ENCODE data around the gene TRPT1. TPM values are rescaled to one million over a fixed set of nuclear protein-coding genes. Genes with fewer than 3 reads are reported as not detected.

The TRPT1 gene
- total RNA-seq, 2 experiments from 2014 or later, result 45.0 to 47.8 TPM

DNA sequence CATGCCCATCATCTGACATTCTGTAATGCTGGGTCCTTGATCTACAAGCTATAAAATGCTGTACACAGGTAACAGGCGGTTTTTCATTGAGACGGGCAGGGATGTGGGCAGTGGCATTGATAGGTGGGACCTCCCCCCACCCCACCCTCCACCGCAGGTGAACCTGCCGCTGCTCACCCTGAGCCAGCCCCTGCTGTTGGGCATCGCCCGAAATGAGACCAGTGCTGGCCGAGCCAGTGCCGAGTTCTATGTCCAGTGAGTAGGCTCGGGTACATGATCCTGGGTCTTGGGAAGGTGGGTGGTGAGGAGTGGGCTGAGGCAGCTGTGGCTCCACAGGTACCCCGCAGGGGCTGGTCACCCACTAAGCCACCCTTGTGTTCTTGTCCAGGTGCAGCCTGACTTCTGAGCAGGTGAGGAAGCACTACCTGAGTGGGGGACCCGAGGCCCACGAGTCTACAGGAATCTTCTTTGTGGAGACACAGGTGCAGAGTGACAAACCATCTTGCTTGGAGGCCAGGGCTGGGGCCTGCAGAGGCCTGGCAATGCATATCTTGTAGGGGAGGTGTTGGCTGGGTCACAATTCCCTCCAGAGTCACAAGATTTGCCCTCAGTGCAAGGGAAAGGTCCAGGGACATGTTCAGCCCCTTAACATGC is 3.2 kb upstream of the TRPT1 start:
- H3K36me3 Mint-ChIP-seq, result peaks cover 3% of the 10 kb centered on the region
- POLR2A ChIA-PET, result interaction anchor here (0.6 to 26.2 kb wide), 7 partner anchors 9 to 43 kb away, joined by 3 to 419 read pairs (median 4); partner anchors contain the start of genes FERMT3, FKBP2, PPP1R14B and STIP1
- H3K27ac Mint-ChIP-seq, result peak overlapping the region; percentile 96
- H3K27me3 Mint-ChIP-seq, result no peaks in the 10 kb centered on the region
- DNase-seq (no peak), ATAC-seq (ENCODE audit: low read depth) (no peak)
- peak overlapping the region; percentile 93 for H3K4me3 Mint-ChIP-seq
- no peaks in the 10 kb centered on the region for H3K9me3 Mint-ChIP-seq
- H3K4me1 Mint-ChIP-seq, result peaks cover 41% of the 10 kb centered on the region

DNA sequence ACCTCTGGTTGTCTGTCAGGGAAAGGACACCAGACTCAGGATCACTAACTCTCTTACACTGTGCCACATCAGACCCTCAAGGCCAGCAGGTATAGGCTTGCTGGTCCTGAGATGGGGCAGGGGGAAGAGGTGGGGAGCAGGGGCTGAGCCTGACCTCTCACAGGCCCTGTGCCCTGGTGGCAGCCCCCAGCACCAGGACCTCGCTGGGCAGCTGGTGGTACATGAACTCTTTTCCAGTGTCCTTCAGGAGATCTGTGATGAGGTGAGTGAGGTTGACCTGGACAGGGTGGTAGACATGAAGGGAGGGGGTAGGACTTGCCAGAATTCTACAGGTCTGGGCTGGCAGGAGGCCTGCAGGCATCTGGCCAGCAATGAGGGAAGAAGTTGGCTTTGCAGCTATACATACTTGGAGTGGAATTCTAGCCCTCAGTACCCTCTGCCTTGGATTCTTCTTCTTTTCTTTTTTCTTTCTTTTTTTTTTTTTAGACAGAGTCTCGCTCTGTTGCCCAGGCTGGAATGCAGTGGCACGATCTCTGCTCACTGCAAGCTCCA is 1.5 kb upstream of the TRPT1 start:
- ATAC-seq (ENCODE audit: low read depth), result no peak
- Mint-ChIP-seq H3K27ac (peak overlapping the region; percentile 88), H3K36me3 (peaks cover 3% of the 10 kb centered on the region), H3K4me1 (peaks cover 32% of the 10 kb centered on the region), H3K27me3 (no peaks in the 10 kb centered on the region), H3K9me3 (no peaks in the 10 kb centered on the region), H3K4me3 (peak overlapping the region; percentile 92)
- POLR2A ChIA-PET, result interaction anchor here (1.1 to 26.2 kb wide), 8 partner anchors 8 to 42 kb away, joined by 3 to 419 read pairs (median 20); partner anchors contain the start of genes FERMT3, FKBP2, PPP1R14B and STIP1
- no peak for DNase-seq

DNA sequence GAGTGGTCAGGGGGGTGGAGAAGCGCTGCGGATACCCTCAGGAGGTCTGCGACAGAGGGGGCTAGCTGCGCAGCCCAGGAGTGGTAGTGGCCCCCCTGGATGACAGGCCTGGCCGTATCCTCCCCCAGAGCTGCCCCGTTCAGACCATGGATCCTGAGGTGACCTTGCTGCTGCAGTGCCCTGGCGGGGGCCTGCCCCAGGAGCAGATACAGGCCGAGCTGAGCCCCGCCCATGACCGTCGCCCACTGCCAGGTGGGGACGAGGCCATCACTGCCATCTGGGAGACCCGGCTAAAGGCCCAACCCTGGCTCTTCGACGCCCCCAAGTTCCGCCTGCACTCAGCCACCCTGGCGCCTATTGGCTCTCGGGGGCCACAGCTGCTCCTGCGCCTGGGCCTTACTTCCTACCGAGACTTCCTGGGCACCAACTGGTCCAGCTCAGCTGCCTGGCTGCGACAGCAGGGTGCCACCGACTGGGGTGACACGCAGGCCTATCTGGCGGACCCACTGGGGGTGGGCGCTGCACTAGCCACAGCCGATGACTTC is 593 bp upstream of the TRPT1 start:
- H3K36me3 Mint-ChIP-seq, result peaks cover 3% of the 10 kb centered on the region
- peak; percentile 51 for ATAC-seq (ENCODE audit: low read depth)
- no peaks in the 10 kb centered on the region for H3K27me3 Mint-ChIP-seq
- peak overlapping the region; percentile 92 for H3K4me3 Mint-ChIP-seq
- peaks cover 26% of the 10 kb centered on the region for H3K4me1 Mint-ChIP-seq
- DNase-seq, result peak; percentile 77
- H3K9me3 Mint-ChIP-seq, result no peaks in the 10 kb centered on the region
- POLR2A ChIA-PET, result interaction anchor here (0.9 to 26.2 kb wide), 14 partner anchors 9 to 1385 kb away, joined by 3 to 419 read pairs (median 8); partner anchors contain the start of genes FERMT3, FKBP2, PLCB3 and PPP1R14B
- H3K27ac Mint-ChIP-seq, result peak overlapping the region; percentile 88

DNA sequence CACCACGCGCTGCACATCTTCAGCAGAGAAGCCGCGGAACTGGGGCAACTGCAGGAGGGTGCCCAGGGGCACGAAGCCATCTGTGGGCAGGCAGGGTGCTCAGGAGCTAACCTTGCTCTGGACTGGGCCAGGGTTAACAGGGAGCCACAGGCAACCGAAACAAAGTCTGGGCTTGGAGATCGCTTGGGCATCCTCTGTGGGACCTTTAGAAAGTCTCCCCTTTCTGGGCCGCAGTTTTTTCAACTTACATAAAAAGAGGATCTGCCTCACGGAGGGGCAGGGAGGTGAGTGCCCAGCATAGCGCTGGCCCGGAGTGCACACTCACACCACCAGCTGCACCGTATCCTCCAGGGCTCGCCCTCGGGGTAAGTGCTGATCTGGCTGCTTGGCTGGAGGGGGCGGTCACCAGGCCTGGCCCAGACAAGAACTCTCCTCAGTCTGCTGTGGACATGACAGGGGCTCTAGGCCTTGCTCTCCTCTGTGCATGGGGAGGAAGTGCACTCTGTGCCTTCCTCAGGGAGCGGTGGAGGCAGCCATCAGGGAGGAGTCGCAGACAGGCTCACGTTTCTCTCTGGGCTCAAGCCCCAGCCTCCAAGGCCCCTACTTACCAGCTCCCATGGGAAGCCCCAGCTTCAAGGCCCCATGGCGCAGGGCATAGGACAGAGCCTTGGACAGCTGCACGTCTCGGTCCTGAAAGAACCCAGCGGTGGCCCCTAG is 937 bp downstream of the TRPT1 start:
- no peak for DNase-seq
- ATAC-seq (ENCODE audit: low read depth), result no peak
- no peaks in the 10 kb centered on the region for H3K9me3 Mint-ChIP-seq
- H3K36me3 Mint-ChIP-seq, result peaks cover 3% of the 10 kb centered on the region
- peaks cover 23% of the 10 kb centered on the region for H3K4me1 Mint-ChIP-seq
- POLR2A ChIA-PET, result interaction anchor here (0.5 to 26.2 kb wide), 6 partner anchors 15 to 1685 kb away, joined by 4 to 419 read pairs (median 30); partner anchors contain the start of genes FERMT3, FKBP2, PRDX5 and STIP1
- peak overlapping the region; percentile 92 for H3K4me3 Mint-ChIP-seq
- no peaks in the 10 kb centered on the region for H3K27me3 Mint-ChIP-seq
- peak overlapping the region; percentile 88 for H3K27ac Mint-ChIP-seq

DNA sequence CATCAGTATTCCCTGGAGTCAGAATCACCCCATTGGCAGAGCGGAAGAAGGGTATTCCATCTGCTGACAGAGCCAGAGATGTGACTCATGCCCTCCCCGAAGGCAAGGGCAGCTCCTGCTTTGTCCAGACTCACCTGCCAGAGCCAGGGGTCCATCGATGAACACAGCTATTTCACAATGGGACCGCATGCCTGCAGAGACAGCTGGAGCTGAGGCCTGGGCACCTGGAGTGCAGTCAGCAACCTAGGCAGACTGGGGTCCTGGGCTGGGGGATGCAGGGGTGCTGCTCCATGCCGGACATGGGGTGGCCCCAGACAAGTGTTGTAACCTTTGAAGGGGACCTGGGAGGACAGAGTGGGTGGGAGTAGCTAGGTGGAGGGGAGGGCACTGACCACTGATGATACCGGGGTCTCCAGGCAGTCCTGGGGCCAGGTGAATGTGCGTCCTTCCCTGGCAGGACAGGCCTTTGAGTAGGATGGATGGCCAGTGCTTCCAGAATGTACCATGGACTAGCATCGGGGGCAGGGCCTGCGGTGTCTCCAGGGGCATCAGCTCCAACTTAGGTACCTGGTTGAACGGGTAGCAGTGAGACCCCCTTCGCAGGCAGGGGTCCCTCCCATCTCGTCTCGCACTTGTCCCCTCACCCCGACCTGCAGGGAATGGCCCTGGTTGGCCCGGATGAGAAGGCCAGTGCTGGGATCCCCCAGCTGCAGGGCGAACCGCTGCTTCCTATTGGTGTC is 1.7 kb downstream of the TRPT1 start:
- Mint-ChIP-seq H3K36me3 (peaks cover 2% of the 10 kb centered on the region), H3K4me1 (peaks cover 19% of the 10 kb centered on the region), H3K4me3 (peak overlapping the region; percentile 92), H3K9me3 (no peaks in the 10 kb centered on the region), H3K27me3 (no peaks in the 10 kb centered on the region), H3K27ac (peak overlapping the region; percentile 88)
- ATAC-seq (ENCODE audit: low read depth) (no peak), DNase-seq (peak; percentile 35)
- POLR2A ChIA-PET, result interaction anchor here (1.5 to 26.2 kb wide), 5 partner anchors 12 to 93 kb away, joined by 4 to 419 read pairs (median 11); partner anchors contain the start of genes FERMT3, PRDX5, STIP1 and TRMT112

DNA sequence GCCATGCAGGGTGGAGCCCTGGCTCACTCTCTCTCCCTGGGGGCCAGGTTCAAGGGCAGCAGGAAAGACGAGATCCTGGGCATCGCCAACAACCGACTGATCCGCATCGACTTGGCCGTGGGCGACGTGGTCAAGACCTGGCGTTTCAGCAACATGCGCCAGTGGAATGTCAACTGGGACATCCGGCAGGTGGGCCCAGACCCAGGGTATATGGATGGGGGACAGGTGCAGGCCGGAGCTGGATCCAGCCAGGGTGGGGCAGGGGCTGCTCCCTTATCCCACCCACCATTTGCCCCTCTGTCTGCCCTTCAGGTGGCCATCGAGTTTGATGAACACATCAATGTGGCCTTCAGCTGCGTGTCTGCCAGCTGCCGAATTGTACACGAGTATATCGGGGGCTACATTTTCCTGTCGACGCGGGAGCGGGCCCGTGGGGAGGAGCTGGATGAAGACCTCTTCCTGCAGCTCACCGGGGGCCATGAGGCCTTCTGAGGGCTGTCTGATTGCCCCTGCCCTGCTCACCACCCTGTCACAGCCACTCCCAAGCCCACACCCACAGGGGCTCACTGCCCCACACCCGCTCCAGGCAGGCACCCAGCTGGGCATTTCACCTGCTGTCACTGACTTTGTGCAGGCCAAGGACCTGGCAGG is 2.9 kb downstream of the TRPT1 start:
- no peak for ATAC-seq (ENCODE audit: low read depth)
- peaks cover 6% of the 10 kb centered on the region for H3K36me3 Mint-ChIP-seq

DNA sequence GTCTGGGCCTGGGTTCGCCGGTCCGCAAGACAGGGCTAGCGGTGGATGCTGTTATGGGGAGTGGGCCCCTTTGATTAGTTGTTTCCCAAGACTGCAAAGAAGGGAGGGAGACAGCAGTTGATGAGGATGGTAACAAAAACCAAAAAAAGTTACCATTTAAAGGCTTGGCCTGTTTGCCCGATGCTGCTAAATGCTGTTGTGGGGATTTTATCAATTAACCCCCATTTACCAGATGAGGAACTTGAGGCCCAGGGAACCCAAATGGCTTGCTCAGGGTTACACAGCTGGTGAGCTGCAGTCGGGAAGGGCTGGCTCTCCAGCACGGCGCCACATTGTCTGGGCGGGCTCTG is 3.4 kb downstream of the TRPT1 start:
- no peaks in the 10 kb centered on the region for H3K9me3 Mint-ChIP-seq
- POLR2A ChIA-PET, result interaction anchor here (0.5 to 26.2 kb wide), 5 partner anchors 13 to 294 kb away, joined by 3 to 419 read pairs (median 5); partner anchors contain the start of gene FERMT3

More for the DNA sequence above, 2.9 kb downstream of the TRPT1 start:
- H3K4me1 Mint-ChIP-seq, result peaks cover 17% of the 10 kb centered on the region
- H3K27me3 Mint-ChIP-seq, result no peaks in the 10 kb centered on the region
- DNase-seq, result peak; percentile 30
- no peak overlapping the region for H3K4me3 Mint-ChIP-seq
- POLR2A ChIA-PET, result interaction anchor here (0.5 to 26.2 kb wide), 8 partner anchors 13 to 294 kb away, joined by 3 to 419 read pairs (median 4); partner anchors contain the start of genes FERMT3 and STIP1
- H3K9me3 Mint-ChIP-seq, result no peaks in the 10 kb centered on the region
- H3K27ac Mint-ChIP-seq, result no peak overlapping the region

DNA sequence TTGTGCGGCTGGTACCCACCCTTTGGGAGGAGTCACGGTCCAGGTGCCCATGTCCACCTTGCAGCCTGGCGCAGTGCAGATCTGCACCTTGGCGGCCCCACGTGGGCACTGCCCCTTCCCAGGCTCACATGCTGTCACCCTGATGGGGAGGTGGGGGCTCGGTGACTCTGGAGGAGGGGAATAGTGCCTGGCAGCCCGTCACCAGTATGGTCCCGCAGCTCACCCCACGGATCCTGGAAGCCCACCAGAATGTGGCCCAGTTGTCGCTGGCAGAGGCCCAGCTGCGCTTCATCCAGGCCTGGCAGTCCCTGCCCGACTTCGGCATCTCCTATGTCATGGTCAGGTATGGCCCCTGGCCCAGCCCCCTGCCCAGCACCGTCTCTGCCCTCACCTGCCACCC is 5.2 kb downstream of the TRPT1 start:
- Mint-ChIP-seq H3K4me1 (peaks cover 7% of the 10 kb centered on the region), H3K27ac (no peak overlapping the region)
- POLR2A ChIA-PET, result interaction anchor here (1.3 to 26.2 kb wide), 3 partner anchors 9 to 35 kb away, joined by 3 to 419 read pairs (median 4); partner anchors contain the start of genes DNAJC4, FERMT3 and STIP1

More for the DNA sequence above, 3.4 kb downstream of the TRPT1 start:
- ATAC-seq (ENCODE audit: low read depth), result no peak
- DNase-seq, result no peak
- H3K27me3 Mint-ChIP-seq, result no peaks in the 10 kb centered on the region
- H3K36me3 Mint-ChIP-seq, result peaks cover 8% of the 10 kb centered on the region
- peaks cover 12% of the 10 kb centered on the region for H3K4me1 Mint-ChIP-seq
- H3K4me3 Mint-ChIP-seq, result no peak overlapping the region
- no peak overlapping the region for H3K27ac Mint-ChIP-seq

DNA sequence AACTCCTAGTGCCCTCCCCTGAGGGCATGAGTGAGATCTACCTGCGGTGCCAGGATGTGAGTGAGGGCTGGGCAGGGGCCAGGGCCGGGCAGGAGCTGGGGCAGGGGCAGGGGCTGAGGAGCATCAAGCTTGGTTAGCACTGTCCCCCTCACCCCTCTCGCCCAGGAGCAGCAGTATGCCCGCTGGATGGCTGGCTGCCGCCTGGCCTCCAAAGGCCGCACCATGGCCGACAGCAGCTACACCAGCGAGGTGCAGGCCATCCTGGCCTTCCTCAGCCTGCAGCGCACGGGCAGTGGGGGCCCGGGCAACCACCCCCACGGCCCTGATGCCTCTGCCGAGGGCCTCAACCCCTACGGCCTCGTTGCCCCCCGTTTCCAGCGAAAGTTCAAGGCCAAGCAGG is 5.7 kb downstream of the TRPT1 start:
- Mint-ChIP-seq H3K4me3 (no peak overlapping the region), H3K27me3 (no peaks in the 10 kb centered on the region), H3K4me1 (peaks cover 5% of the 10 kb centered on the region), H3K36me3 (peaks cover 11% of the 10 kb centered on the region), H3K9me3 (no peaks in the 10 kb centered on the region), H3K27ac (no peak overlapping the region)
- POLR2A ChIA-PET, result interaction anchor here (1.3 to 26.2 kb wide), 4 partner anchors 10 to 35 kb away, joined by 3 to 419 read pairs (median 4); partner anchors contain the start of genes DNAJC4, FERMT3 and STIP1
- no peak for ATAC-seq (ENCODE audit: low read depth)
- DNase-seq, result no peak

More for the DNA sequence above, 5.2 kb downstream of the TRPT1 start:
- Mint-ChIP-seq H3K36me3 (peaks cover 11% of the 10 kb centered on the region), H3K9me3 (no peaks in the 10 kb centered on the region), H3K4me3 (no peak overlapping the region), H3K27me3 (no peaks in the 10 kb centered on the region)
- DNase-seq, result no peak
- ATAC-seq (ENCODE audit: low read depth), result no peak

DNA sequence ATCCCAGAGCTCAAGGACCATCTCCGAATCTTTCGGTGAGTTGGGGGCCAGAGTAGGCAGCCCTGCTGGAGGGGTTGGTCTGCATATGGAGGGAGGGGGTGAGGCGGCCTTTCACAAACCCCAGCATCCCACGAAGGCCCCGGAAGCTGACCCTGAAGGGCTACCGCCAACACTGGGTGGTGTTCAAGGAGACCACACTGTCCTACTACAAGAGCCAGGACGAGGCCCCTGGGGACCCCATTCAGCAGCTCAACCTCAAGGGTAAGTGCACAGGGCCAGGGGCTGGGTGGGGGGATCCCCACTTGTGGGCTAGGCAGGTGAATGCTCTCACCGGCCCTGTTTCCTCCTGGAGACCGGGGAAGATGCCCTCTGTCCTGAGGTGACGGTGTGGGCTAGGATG is 6.2 kb downstream of the TRPT1 start:
- DNase-seq (no peak), ATAC-seq (ENCODE audit: low read depth) (no peak)
- peaks cover 5% of the 10 kb centered on the region for H3K4me1 Mint-ChIP-seq
- H3K36me3 Mint-ChIP-seq, result peaks cover 16% of the 10 kb centered on the region
- no peak overlapping the region for H3K4me3 Mint-ChIP-seq
- POLR2A ChIA-PET, result interaction anchor here (1.3 to 26.2 kb wide), 3 partner anchors 10 to 34 kb away, joined by 3 to 419 read pairs (median 4); partner anchors contain the start of genes FERMT3 and STIP1
- no peaks in the 10 kb centered on the region for H3K9me3 Mint-ChIP-seq
- H3K27me3 Mint-ChIP-seq, result no peaks in the 10 kb centered on the region
- no peak overlapping the region for H3K27ac Mint-ChIP-seq

DNA sequence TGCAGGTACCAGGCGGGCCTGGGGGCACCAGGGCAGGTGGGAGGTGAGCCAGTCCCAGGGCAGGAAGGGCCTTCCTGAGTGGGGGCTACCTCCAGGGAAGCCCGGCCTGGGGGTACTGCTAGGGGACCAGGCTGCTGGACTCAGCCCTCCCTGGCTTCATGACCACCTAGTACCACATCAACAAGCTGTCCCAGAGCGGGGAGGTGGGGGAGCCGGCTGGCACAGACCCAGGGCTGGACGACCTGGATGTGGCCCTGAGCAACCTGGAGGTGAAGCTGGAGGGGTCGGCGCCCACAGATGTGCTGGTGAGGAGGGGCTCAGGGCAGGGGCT is 6.7 kb downstream of the TRPT1 start:
- POLR2A ChIA-PET, result interaction anchor here (1.3 to 26.2 kb wide), 3 partner anchors 10 to 34 kb away, joined by 3 to 419 read pairs (median 4); partner anchors contain the start of genes FERMT3 and STIP1
- Mint-ChIP-seq H3K9me3 (no peaks in the 10 kb centered on the region), H3K36me3 (peaks cover 19% of the 10 kb centered on the region), H3K27ac (no peak overlapping the region), H3K4me3 (no peak overlapping the region), H3K27me3 (no peaks in the 10 kb centered on the region), H3K4me1 (peaks cover 5% of the 10 kb centered on the region)
- no peak for ATAC-seq (ENCODE audit: low read depth)
- DNase-seq, result no peak

Measured in activated naive CD8-positive, alpha-beta T cell treated with anti-CD3 and anti-CD28 coated beads, Interleukin-2, amount 10 ng/mL, durations not matched to agents 7 days and 5 days (primary cell).